K562 (cell line): Measurements from ENCODE around the gene SLC35D2. TPM values are rescaled to one million over a fixed set of nuclear protein-coding genes. Genes with fewer than 3 reads are reported as not detected.

Source experiments
- AFF1 ChIP-seq, 2 experiments: fragments of 450-650 bp; IDR thresholded peaks; 2 replicates each; pipeline ENCODE4 v1.6.1; 2018; ENCODE audit warnings: mild to moderate bottlenecking in 2 of 2, low read depth in 1 of 2; ENCODE audit not compliant: partially characterized antibody in 2 of 2
- BRD4 ChIP-seq: fragments of 200-600 bp; sonication (generic); IDR thresholded peaks from 2 replicates; pipeline ENCODE4 v1.6.1; 2017; ENCODE audit warnings: inconsistent platforms
- CREB3 ChIP-seq: fragments of 450-650 bp; conservative IDR thresholded peaks from 2 replicates; pipeline ENCODE4 v1.6.1; 2016; ENCODE audit warnings: missing genetic modification characterization, low read depth, mild to moderate bottlenecking, missing compliant biosample characterization, moderate library complexity
- EP300 ChIP-seq: IDR thresholded peaks from 2 replicates; pipeline ENCODE4 v1.6.1; 2012; ENCODE audit warnings: low read length, improper control_type of control experiment
- GTF2F1 ChIP-seq: IDR thresholded peaks from 2 replicates; pipeline ENCODE4 v1.6.1; 2011; ENCODE audit warnings: low read depth, low read length, improper control_type of control experiment
- HES1 ChIP-seq: fragments of 450-650 bp; IDR thresholded peaks from 2 replicates; pipeline ENCODE4 v1.6.1; 2016; ENCODE audit warnings: low read depth, mild to moderate bottlenecking, moderate library complexity
- HINFP ChIP-seq: fragments of 450-650 bp; conservative IDR thresholded peaks from 2 replicates; pipeline ENCODE4 v1.6.1; 2016; ENCODE audit warnings: missing genetic modification characterization, low read depth, mild to moderate bottlenecking, control low read depth, missing compliant biosample characterization
- HLTF ChIP-seq: fragments of 450-650 bp; IDR thresholded peaks from 2 replicates; pipeline ENCODE4 v1.6.1; 2016
- OTX1 ChIP-seq: fragments of 450-650 bp; formaldehyde crosslinking; IDR thresholded peaks from 2 replicates; pipeline ENCODE4 v1.4.0; 2022; ENCODE audit warnings: mild to moderate bottlenecking
- POLR2H ChIP-seq: IDR thresholded peaks from 2 replicates; pipeline ENCODE4 v1.6.1; 2016; ENCODE audit warnings: missing genetic modification characterization, low read depth, mild to moderate bottlenecking, control low read depth, missing compliant biosample characterization, moderate library complexity
- POU5F1 ChIP-seq: fragments of 150-350 bp; IDR thresholded peaks from 2 replicates; pipeline ENCODE4 v1.6.1; 2014; ENCODE audit warnings: borderline replicate concordance, low read length, low read depth, mild to moderate bottlenecking; ENCODE audit not compliant: partially characterized antibody
- PRPF4 ChIP-seq: fragments of 200-400 bp; formaldehyde crosslinking; IDR thresholded peaks from one replicate; pipeline ENCODE4 v1.6.1; 2017; ENCODE audit warnings: low read length, low read depth, mild to moderate bottlenecking; ENCODE audit not compliant: insufficient read depth, poor library complexity, severe bottlenecking
- SNAPC5 ChIP-seq: fragments of 250-450 bp; sonication (Bioruptor Pico); IDR thresholded peaks from 2 replicates; pipeline ENCODE4 v1.8.0; 2021; ENCODE audit warnings: moderate library complexity, mild to moderate bottlenecking, inconsistent platforms
- SREBF1 ChIP-seq: fragments of 150-350 bp; IDR thresholded peaks from 2 replicates; pipeline ENCODE4 v1.6.1; 2014; ENCODE audit warnings: antibody characterized with exemption, low read depth, low read length, borderline replicate concordance
- SRSF9 ChIP-seq: fragments of 200-400 bp; formaldehyde crosslinking; IDR thresholded peaks from 2 replicates; pipeline ENCODE4 v1.6.1; 2017; ENCODE audit warnings: low read depth, low read length, borderline replicate concordance
- TAF15 ChIP-seq: fragments of 200-400 bp; formaldehyde crosslinking; IDR thresholded peaks from 2 replicates; pipeline ENCODE4 v1.6.1; 2017; ENCODE audit warnings: mild to moderate bottlenecking, low read depth, low read length, moderate library complexity
- USF1 ChIP-seq: sonication (generic); formaldehyde crosslinking; IDR thresholded peaks from 2 replicates; pipeline ENCODE4 v1.9.0; 2022; ENCODE audit warnings: mild to moderate bottlenecking, missing genetic modification reagents
- ZNF124 ChIP-seq: sonication (generic); formaldehyde crosslinking; IDR thresholded peaks from 2 replicates; pipeline ENCODE4 v1.8.1; 2022; ENCODE audit warnings: missing genetic modification reagents
- ZNF354B ChIP-seq: fragments of 250-450 bp; sonication (Bioruptor Pico); IDR thresholded peaks from 2 replicates; pipeline ENCODE4 v1.4.0; 2020
- polyA plus RNA-seq, 8 experiments: library from polyadenylated mRNA; depleted of rRNA in 4 of 8; stranded (reverse) in 5 of 8; unstranded in 3 of 8; fragments of >200 nt; fragmentation: Nextera tagmentation in 2 of 8; fragmentation: Illumina TruSeq in 1 of 8; extraction: Ambion mirVana in 2 of 8; extraction: Trizol in 1 of 8; gene quantifications; 2 replicates each; pipeline versions ENCODE4 v1.2.1 to v1.2.3, GENCODE V29; 2011 to 2014; ENCODE audit warnings: inconsistent platforms in 1 of 8, missing spikeins in 1 of 8
- total RNA-seq, 7 experiments: library from RNA; depleted of rRNA in 6 of 7; stranded (reverse); fragments of >200 nt in 6 of 7; fragmentation: Illumina TruSeq in 2 of 7; extraction: Trizol in 2 of 7; gene quantifications; 2 replicates each; pipeline versions ENCODE4 v1.2.1 to v1.2.3, GENCODE V29; 2011 to 2021; ENCODE audit warnings: low replicate concordance in 1 of 7

Gene SLC35D2
- total and polyA plus RNA-seq, 9 of the 15 experiments (the other 6 are each of a cell fraction or from before 2014, with no cell fraction given), result 2.9 to 14.9 (median 11.7) TPM

- TF ChIP-seq SNAPC5 (CRISPR knock-in tag) (no peak), ZNF354B (CRISPR knock-in tag) (no peak), ZNF124 (CRISPR knock-in tag) (no peak), PRPF4 (peak; percentile 89), CREB3 (tag) (no peak), SRSF9 (no peak), OTX1 (no peak), GTF2F1 (no peak), USF1 (CRISPR knock-in tag) (peak; percentile 50), TAF15 (no peak), HINFP (tag) (no peak), EP300 (no peak), HLTF (no peak), POLR2H (tag) (0 out of 2 replicates have a peak, but pooled peaks have one; percentile 39), BRD4 (peak; percentile 64), HES1 (no peak), AFF1 (IDR thresholded peaks at IDR 0.05; ENCODE audit: low read depth in 1 of 2, partially characterized antibody in 2 of 2) (no peak), SREBF1 (0 out of 2 replicates have a peak, but pooled peaks have one; percentile 17), POU5F1 (no peak)
These were observed 34.8 kb upstream of the SLC35D2 start, which contains the start of gene ZNF367 (continued) for GRCh38 chr9:96418083-96418919.
